Adrenal gland (tissue), 12 donors: Measurements from ENCODE around the gene ADAM15. TPM values are rescaled to one million over a fixed set of nuclear protein-coding genes. Genes with fewer than 3 reads are reported as not detected.

Source experiments
- DNase-seq, 7 donors: peaks; one replicate each; pipeline ENCODE4 v3.0.0-alpha.2; 2019 to 2020
- H3K27ac ChIP-seq, 5 donors: fragments of 200-600 bp; sonication (generic) in 4 of 5; 1 replicate in 3 of 5; 2 replicates in 2 of 5; pipeline versions ENCODE4 v1.5.1 to v1.8.0; 2016 to 2020; ENCODE audit warnings: mild to moderate bottlenecking in 1 of 5
- H3K27me3 ChIP-seq: fragments of 200-600 bp; 2 replicates; pipeline ENCODE4 v1.8.0; 2021
- H3K36me3 ChIP-seq, 2 donors: fragments of 200-600 bp; replicated peaks in 1 of 2; 1 replicate in 1 of 2; 2 replicates in 1 of 2; pipeline versions ENCODE4 v1.5.1 to v1.8.0; 2018 to 2022
- H3K4me1 ChIP-seq, 2 donors: fragments of 200-600 bp; replicated peaks in 1 of 2; 1 replicate in 1 of 2; 2 replicates in 1 of 2; pipeline versions ENCODE4 v1.5.1 to v1.8.0; 2018 to 2021
- H3K4me3 ChIP-seq, 4 donors: fragments of 200-600 bp; sonication (generic) in 3 of 4; one replicate each; pipeline ENCODE4 v1.5.1; 2016 to 2018
- H3K9me3 ChIP-seq, 3 donors: fragments of 200-600 bp; sonication (generic) in 1 of 3; replicated peaks in 1 of 3; 1 replicate in 2 of 3; 2 replicates in 1 of 3; pipeline versions ENCODE4 v1.5.1 to v1.8.0; 2016 to 2021
- CTCF ChIP-seq, 6 experiments: fragments of 450-650 bp in 4 of 6; fragments of 200-600 bp in 2 of 6; sonication (generic) in 1 of 6; IDR thresholded peaks; 1 replicate in 5 of 6; 2 replicates in 1 of 6; pipeline versions ENCODE4 v1.5.1 to v1.8.0; 2016 to 2021; ENCODE audit warnings: antibody characterized with exemption in 6 of 6, mild to moderate bottlenecking in 2 of 6, moderate library complexity in 1 of 6
- POLR2A ChIP-seq, 2 donors: fragments of 450-650 bp; IDR thresholded peaks; one replicate each; pipeline ENCODE4 v1.6.1; 2017; ENCODE audit warnings: antibody characterized with exemption in 2 of 2, mild to moderate bottlenecking in 2 of 2, moderate library complexity in 1 of 2
- WGBS, 4 donors: extraction: QIAGEN DNeasy Blood & Tissue Kit in 2 of 4; methylation state at CpG; one replicate each; pipeline versions ENCODE4 v1.1.5 to v1.1.7; 2013 to 2017; 5-methylcytosine and 5-hydroxymethylcytosine counted together
- intact Hi-C, 2 donors: fragments of 100-400 bp; cut with DNase I; formaldehyde crosslinking; loops; one replicate each; pipeline versions ENCODE4 v1.14.1 to v1.15.0; 2022 to 2023
- polyA plus RNA-seq, 3 donors: library from polyadenylated mRNA; stranded (reverse); fragments of 200-250 nt in 2 of 3; fragments of 350-450 nt in 1 of 3; fragmentation: Illumina TruSeq in 1 of 3; extraction: RNeasy Lipid Tissue Mini Kit (QIAGEN cat#74804) in 1 of 3; gene quantifications; one replicate each; pipeline ENCODE4 v1.2.3, GENCODE V29; 2013 to 2014
- total RNA-seq, 9 donors: library from RNA; depleted of rRNA in 4 of 9; stranded (reverse); fragments of >200 nt in 4 of 9; fragments of 120-200 nt in 1 of 9; fragmentation: NEBNext Ultra II Directional in 1 of 9; extraction: Animal tissue kit (Norgen Biotek cat#: 25700) in 1 of 9; gene quantifications; one replicate each; pipeline versions ENCODE4 v1.1.0 to v1.2.4, GENCODE V29; 2013 to 2023
- donor health status: healthy with polysubstance abuse.
- donor health status: Bipolar disorder and iron deficiency.
- donor health status: DM: yes; HTN: yes; CAD: no.
- donor health status: DM: no; HTN: no; CAD: no.
- donor health status: DM: no; HTN: no; CAD: no.
- donor health status: DM: yes; HTN: yes; CAD: no.

Gene ADAM15
- total and polyA plus RNA-seq, 12 donors: 11.6 to 269 (median 59.3) TPM

- Histone ChIP-seq H3K4me1 (peaks cover 3 to 9% of the 10 kb centered on the region in 2 donors), H3K36me3 (no peaks in the 10 kb centered on the region), H3K4me3 (no peak overlapping the region), H3K9me3 (no peaks in the 10 kb centered on the region), H3K27me3 (no peaks in the 10 kb centered on the region), H3K27ac (no peak overlapping the region)
- no peak for DNase-seq
- 79 to 84% (median 81%) methylated on average over 5 of the region's 5 CpGs for WGBS, 4 donors
- TF ChIP-seq CTCF (IDR thresholded peaks at IDR 0.05) (no peak), POLR2A (IDR thresholded peaks at IDR 0.05) (no peak)
- intact Hi-C loops: no loop called here
Measured at GRCh38 chr1:155042789-155043188, 8.3 kb upstream of the ADAM15 start.

GRCh38 chr1:155043301-155043702 is 7.8 kb upstream of the ADAM15 start:
- TF ChIP-seq CTCF (IDR thresholded peaks at IDR 0.05) (no peak), POLR2A (IDR thresholded peaks at IDR 0.05) (no peak)
- intact Hi-C loops: no loop called here
- no peak overlapping the region for H3K4me3 ChIP-seq

GRCh38 chr1:155043793-155044192 is 7.3 kb upstream of the ADAM15 start:
- Histone ChIP-seq H3K36me3 (no peaks in the 10 kb centered on the region), H3K4me1 (peaks cover 3 to 9% of the 10 kb centered on the region in 2 donors), H3K27me3 (no peaks in the 10 kb centered on the region), H3K4me3 (no peak overlapping the region), H3K27ac (no peak overlapping the region), H3K9me3 (no peaks in the 10 kb centered on the region)
- TF ChIP-seq CTCF (IDR thresholded peaks at IDR 0.05) (no peak), POLR2A (IDR thresholded peaks at IDR 0.05) (no peak)
- WGBS, 4 donors: 79 to 83% (median 82%) methylated on average over 3 of the region's 3 CpGs
- intact Hi-C loops: no loop called here
- DNase-seq: no peak

More at GRCh38 chr1:155043301-155043702, 7.8 kb upstream of the ADAM15 start:
- no peaks in the 10 kb centered on the region for H3K9me3 ChIP-seq
- no peaks in the 10 kb centered on the region for H3K36me3 ChIP-seq
- WGBS, 4 donors: 81 to 89% (median 84%) methylated on average over 7 to 12 of the region's 12 CpGs
- DNase-seq: no peak
- H3K27ac ChIP-seq: no peak overlapping the region
- H3K4me1 ChIP-seq: peaks cover 3 to 9% of the 10 kb centered on the region in 2 donors
- no peaks in the 10 kb centered on the region for H3K27me3 ChIP-seq

- intact Hi-C loops: no loop called here
- TF ChIP-seq POLR2A (IDR thresholded peaks at IDR 0.05): no peak
- no peak for TF ChIP-seq CTCF (IDR thresholded peaks at IDR 0.05)
- no peaks in the 10 kb centered on the region for H3K9me3 ChIP-seq
- peaks cover 3 to 9% of the 10 kb centered on the region in 2 donors for H3K4me1 ChIP-seq
- no peaks in the 10 kb centered on the region for H3K27me3 ChIP-seq
- no peak overlapping the region for H3K4me3 ChIP-seq
- 86 to 91% (median 88%) methylated on average over 6 of the region's 6 CpGs for WGBS, 4 donors
- no peak for DNase-seq
- H3K27ac ChIP-seq: peak overlapping the region in 3 of 5 donors; percentile 7 to 43 (median 43)
- H3K36me3 ChIP-seq: no peaks in the 10 kb centered on the region
Measured at GRCh38 chr1:155044365-155044764, 6.8 kb upstream of the ADAM15 start.
